Measurements from ENCODE around the gene AJUBA. TPM values are rescaled to one million over a fixed set of nuclear protein-coding genes. Genes with fewer than 3 reads are reported as not detected.
A peak's percentile ranks its signal among the peaks of the same experiment; 100 is the strongest.

Gene AJUBA
- total RNA-seq, 1 donor, result 14.6 TPM

DNA sequence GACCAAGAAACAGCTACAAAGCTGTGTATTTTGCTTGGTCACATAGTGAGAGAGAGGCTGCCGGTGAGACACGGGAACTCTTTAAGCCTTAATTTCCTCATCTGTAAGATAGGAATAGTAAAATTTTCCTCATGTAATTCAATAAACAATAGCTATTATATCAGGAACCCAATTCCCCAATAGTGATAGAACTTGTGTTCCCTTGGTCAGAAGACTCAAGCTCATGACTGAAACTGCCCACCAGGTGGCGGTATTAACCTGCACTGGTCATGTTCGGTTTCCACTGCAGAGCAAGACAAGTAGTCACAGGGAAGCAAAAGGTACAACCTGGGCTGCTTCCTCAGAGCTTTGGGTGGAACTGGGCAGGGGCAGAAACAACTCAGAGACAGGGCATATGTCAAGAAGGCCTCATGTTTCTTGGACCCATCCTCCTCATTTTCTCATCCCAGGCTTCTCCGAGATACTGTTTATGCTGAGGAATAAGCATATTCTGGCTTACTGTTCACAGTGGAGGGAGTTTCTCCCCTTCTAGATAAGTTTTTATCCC, 4.2 kb upstream of the AJUBA start:
- peak; percentile 92 for DNase-seq (ENCODE audit: low read depth)
- H3K4me3 ChIP-seq (ENCODE audit: low read depth, low read length), result no peak overlapping the region
- peak; percentile 85 for TF ChIP-seq CTCF (IDR thresholded peaks at IDR 0.05; ENCODE audit: insufficient read depth, low read length)

DNA sequence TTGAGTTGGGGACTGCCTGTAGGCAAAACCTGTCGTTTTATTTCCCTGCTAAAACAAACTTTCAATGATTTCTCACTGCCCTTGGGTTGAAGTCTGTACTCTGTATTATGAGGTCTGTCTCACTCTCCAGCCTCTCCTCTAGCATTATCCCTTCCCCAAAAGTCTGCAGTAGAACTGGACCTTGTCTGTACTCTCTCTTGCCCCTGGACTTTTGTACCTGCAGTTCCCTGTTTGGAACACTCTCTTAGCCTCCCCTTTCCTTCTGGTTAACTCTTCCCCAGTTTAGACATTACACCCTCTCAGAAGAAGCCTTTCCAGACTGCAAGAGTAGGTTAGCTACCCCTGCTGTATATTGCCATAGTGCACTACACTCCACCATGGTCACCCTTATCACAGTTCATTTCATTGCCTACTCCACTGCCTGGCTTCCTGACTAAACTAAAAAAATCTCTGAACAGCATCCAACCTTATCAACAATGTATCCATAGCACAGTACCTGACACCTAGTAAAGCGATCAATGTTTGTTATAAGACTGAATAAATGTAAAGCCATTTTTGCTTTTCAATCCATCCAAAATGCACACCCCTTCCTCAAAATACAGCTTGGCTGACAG, 3.6 kb upstream of the AJUBA start:
- no peak overlapping the region for H3K4me3 ChIP-seq (ENCODE audit: low read depth, low read length)
- no peak for TF ChIP-seq CTCF (IDR thresholded peaks at IDR 0.05; ENCODE audit: insufficient read depth, low read length)
- no peak for DNase-seq (ENCODE audit: low read depth)

DNA sequence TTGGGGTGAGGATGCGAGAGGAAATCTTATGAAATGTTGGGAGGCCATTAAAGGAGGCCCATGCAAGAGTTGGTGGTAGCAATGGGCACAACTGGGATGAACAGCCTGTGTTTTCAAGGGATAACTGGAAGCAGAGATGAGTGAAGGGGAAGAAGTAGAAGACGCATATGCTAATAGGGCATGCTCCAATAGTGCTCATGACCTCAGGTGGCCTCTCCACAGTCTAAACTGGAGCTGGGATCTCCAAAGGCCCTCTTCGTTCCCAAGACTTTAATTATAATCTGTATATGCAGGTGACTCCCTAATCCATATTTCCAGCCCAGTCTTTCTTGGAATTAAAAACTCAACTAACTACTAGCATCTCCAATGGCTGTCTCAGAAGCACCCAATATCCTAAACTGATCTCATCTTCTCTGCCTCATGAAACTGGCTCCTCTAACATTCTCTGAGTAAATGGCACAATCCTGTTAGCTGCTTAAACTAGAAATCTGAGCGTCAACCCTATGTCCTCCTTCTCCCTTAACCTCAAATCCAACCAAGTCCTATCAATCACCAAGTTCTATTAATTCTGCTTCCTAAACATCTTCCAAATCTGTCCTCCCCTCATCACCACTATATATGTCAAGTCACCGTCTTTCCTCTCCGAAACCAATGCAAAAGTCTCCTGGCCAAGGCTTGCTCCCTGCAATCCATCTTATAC, 2.8 kb upstream of the AJUBA start:
- no peak overlapping the region for H3K4me3 ChIP-seq (ENCODE audit: low read depth, low read length)
- TF ChIP-seq CTCF (IDR thresholded peaks at IDR 0.05; ENCODE audit: insufficient read depth, low read length), result no peak
- no peak for DNase-seq (ENCODE audit: low read depth)

GRCh38 chr14:22981876-22982476, 375 bp downstream of the AJUBA start:
- DNase-seq (ENCODE audit: low read depth), result no peak
- no peak for TF ChIP-seq CTCF (IDR thresholded peaks at IDR 0.05; ENCODE audit: insufficient read depth, low read length)

DNA sequence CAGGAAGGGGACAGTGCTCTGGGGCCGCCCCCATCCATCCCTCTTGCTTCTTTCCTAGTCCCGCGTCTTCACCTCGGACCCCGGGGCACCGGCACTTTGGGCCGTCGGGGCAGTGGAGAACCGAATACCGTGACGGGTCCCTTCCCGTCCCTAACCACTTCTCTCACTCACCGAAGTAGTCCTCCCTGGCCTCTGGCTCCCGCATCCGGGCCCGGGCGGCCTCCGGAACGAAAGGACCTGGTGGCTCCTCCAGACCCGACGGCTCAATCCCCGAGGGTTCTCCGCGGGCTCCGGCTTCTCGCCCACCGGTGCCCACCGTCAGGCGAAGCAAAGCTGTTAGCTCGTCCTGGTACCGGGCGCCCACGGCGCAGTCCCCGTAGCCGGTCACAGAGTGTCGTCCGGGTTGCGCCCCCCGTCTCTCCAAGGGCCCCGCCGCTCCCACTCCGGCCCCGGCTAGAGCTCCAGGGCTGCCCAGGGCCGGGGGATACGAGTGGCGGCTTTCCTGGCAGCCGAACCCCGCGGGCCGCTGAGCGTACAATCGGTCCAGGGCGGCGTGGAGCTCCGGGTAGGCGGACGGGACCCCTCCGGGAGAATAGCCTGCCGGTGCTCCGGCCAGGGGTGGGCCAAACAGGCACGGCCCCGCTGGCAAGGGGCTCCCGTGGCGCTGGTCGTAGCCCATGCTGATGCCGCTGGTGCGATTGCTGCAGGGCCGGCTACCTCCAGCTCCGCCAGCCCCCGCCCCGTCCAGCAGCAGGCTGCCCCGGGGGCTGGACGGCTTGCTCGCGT, 1.1 kb downstream of the AJUBA start:
- peak overlapping the region; percentile 95 for H3K4me3 ChIP-seq (ENCODE audit: low read depth, low read length)
- no peak for DNase-seq (ENCODE audit: low read depth)
- no peak for TF ChIP-seq CTCF (IDR thresholded peaks at IDR 0.05; ENCODE audit: insufficient read depth, low read length)

More at GRCh38 chr14:22981876-22982476, 375 bp downstream of the AJUBA start:
- peak overlapping the region; percentile 95 for H3K4me3 ChIP-seq (ENCODE audit: low read depth, low read length)

- peak overlapping the region; percentile 95 for H3K4me3 ChIP-seq (ENCODE audit: low read depth, low read length)
- peak; percentile 43 for DNase-seq (ENCODE audit: low read depth)
- no peak for TF ChIP-seq CTCF (IDR thresholded peaks at IDR 0.05; ENCODE audit: insufficient read depth, low read length)
Measured at GRCh38 chr14:22980672-22981089, 1.7 kb downstream of the AJUBA start.
